Right lobe of liver (tissue), 6 donors: Measurements from ENCODE around the gene HTRA2. TPM values are rescaled to one million over a fixed set of nuclear protein-coding genes. Genes with fewer than 3 reads are reported as not detected.
A peak's percentile ranks its signal among the peaks of the same experiment; 100 is the strongest.

Experiments
- ATAC-seq, 4 donors: fragments of 200-7000 bp; cut with Tn5 transposase; one replicate each; pipeline ENCODE4 v1.9.1; 2020; ENCODE audit warnings: mild to moderate bottlenecking in 4 of 4, moderate library complexity in 4 of 4
- DNase-seq, 3 donors: peaks; one replicate each; pipeline ENCODE4 v3.0.0-alpha.2; 2020
- H3K27ac ChIP-seq, 3 donors: fragments of 200-600 bp; one replicate each; pipeline ENCODE4 v1.8.0; 2022
- H3K27me3 ChIP-seq, 2 donors: fragments of 200-600 bp; one replicate each; pipeline ENCODE4 v1.8.0; 2022
- H3K36me3 ChIP-seq, 4 donors: fragments of 200-600 bp; sonication (generic) in 1 of 4; one replicate each; pipeline versions ENCODE4 v1.5.1 to v1.8.0; 2017 to 2022; ENCODE audit warnings: control low read depth in 1 of 4
- H3K4me1 ChIP-seq, 4 donors: fragments of 200-600 bp; sonication (generic) in 1 of 4; one replicate each; pipeline versions ENCODE4 v1.5.1 to v1.8.0; 2017 to 2022; ENCODE audit warnings: control low read depth in 1 of 4
- H3K4me3 ChIP-seq, 3 donors: fragments of 200-600 bp; one replicate each; pipeline ENCODE4 v1.8.0; 2022
- H3K9me3 ChIP-seq, 4 donors: fragments of 200-600 bp; sonication (generic) in 1 of 4; one replicate each; pipeline versions ENCODE4 v1.5.1 to v1.8.0; 2017 to 2022; ENCODE audit warnings: control low read depth in 1 of 4
- CTCF ChIP-seq, 4 donors: fragments of 200-600 bp in 3 of 4; fragments of 450-650 bp in 1 of 4; IDR thresholded peaks; one replicate each; pipeline versions ENCODE4 v1.5.1 to v1.8.0; 2016 to 2022; ENCODE audit warnings: antibody characterized with exemption in 4 of 4, mild to moderate bottlenecking in 2 of 4
- POLR2A ChIP-seq: fragments of 450-650 bp; IDR thresholded peaks from one replicate; pipeline ENCODE4 v1.6.1; 2017; ENCODE audit warnings: antibody characterized with exemption, mild to moderate bottlenecking
- WGBS: methylation state at CpG from one replicate; pipeline ENCODE4 v1.1.6; 2018; ENCODE audit warnings: low coverage, low lambda C conversion rate; ENCODE audit not compliant: insufficient coverage; ENCODE audit errors: missing lambda C conversion rate; 5-methylcytosine and 5-hydroxymethylcytosine counted together
- intact Hi-C, 2 donors: fragments of 100-400 bp; cut with DNase I; formaldehyde crosslinking; loops; one replicate each; pipeline versions ENCODE4 v1.11.2 to v1.14.1; 2022
- total RNA-seq, 6 experiments: library from RNA; depleted of rRNA in 2 of 6; stranded (reverse); fragments of >200 nt in 2 of 6; fragmentation: NEBNext Ultra II Directional in 3 of 6; extraction: Animal tissue kit (Norgen Biotek cat#: 25700) in 3 of 6; gene quantifications; one replicate each; pipeline versions ENCODE4 v1.1.0 to v1.2.4, GENCODE V29; 2016 to 2023
- donor health status: DM: no; HTN: yes; CAD: no.
- donor health status: DM: no; HTN: no; CAD: no.
- donor health status: DM: no; HTN: no; CAD: no.
- donor health status: DM: no; HTN: yes; CAD: no.
- donor health status: DM: no; HTN: yes; CAD: no.

HTRA2 gene
- total RNA-seq, 6 experiments from 2014 or later, result 12.3 to 20.3 (median 15.2) TPM

- intact Hi-C loops, result loop anchor here in 1 of 2 donors (5.0 kb wide), 1 partner anchor 40 kb away; no protein-coding TSS in a partner anchor
- peaks cover 0 to 19% (median 6%) of the 10 kb centered on the region in 4 donors for H3K4me1 ChIP-seq
- peaks cover 0 to 22% (median 9%) of the 10 kb centered on the region in 4 donors for H3K36me3 ChIP-seq
- H3K9me3 ChIP-seq, result no peaks in the 10 kb centered on the region
- 94% methylated on average over 6 of the region's 9 CpGs for WGBS
- H3K4me3 ChIP-seq, result no peak overlapping the region
- H3K27ac ChIP-seq, result no peak overlapping the region
- ATAC-seq, result no peak
- H3K27me3 ChIP-seq, result no peaks in the 10 kb centered on the region
- no peak for DNase-seq
- TF ChIP-seq POLR2A (no peak), CTCF (IDR thresholded peaks at IDR 0.05) (no peak)
Measured at GRCh38 chr2:74527741-74528140, 2.0 kb upstream of the HTRA2 start.

- intact Hi-C loops, result loop anchor here in 1 of 2 donors (5.0 kb wide), 1 partner anchor 41 kb away; no protein-coding TSS in a partner anchor
- DNase-seq, result no peak
- peaks cover 0 to 29% (median 9%) of the 10 kb centered on the region in 4 donors for H3K36me3 ChIP-seq
- H3K27ac ChIP-seq, result peak overlapping the region; percentile 68 to 77 (median 76)
- WGBS, result 8% methylated on average over 20 of the region's 29 CpGs
- peak overlapping the region; percentile 78 to 98 (median 97) for H3K4me3 ChIP-seq
- ATAC-seq, result peak in 3 of 4 donors; percentile 4 to 9 (median 8)
- peaks cover 0 to 19% (median 6%) of the 10 kb centered on the region in 4 donors for H3K4me1 ChIP-seq
- no peaks in the 10 kb centered on the region for H3K27me3 ChIP-seq
- no peaks in the 10 kb centered on the region for H3K9me3 ChIP-seq
- no peak for TF ChIP-seq POLR2A
- no peak for TF ChIP-seq CTCF (IDR thresholded peaks at IDR 0.05)
Measured at GRCh38 chr2:74528600-74529356, 955 bp upstream of the HTRA2 start.

GRCh38 chr2:74530239-74531187, 780 bp downstream of the HTRA2 start:
- DNase-seq (peak in 1 of 3 donors; percentile 48), ATAC-seq (peak; percentile 6 to 24 (median 16))
- peak overlapping the region; percentile 68 to 77 (median 76) for H3K27ac ChIP-seq
- peaks cover 0 to 19% (median 6%) of the 10 kb centered on the region in 4 donors for H3K4me1 ChIP-seq
- H3K27me3 ChIP-seq, result no peaks in the 10 kb centered on the region
- TF ChIP-seq POLR2A, result no peak
- no peak for TF ChIP-seq CTCF (IDR thresholded peaks at IDR 0.05)
- H3K4me3 ChIP-seq, result peak overlapping the region; percentile 78 to 98 (median 97)
- intact Hi-C loops, result no loop called here
- WGBS, result 4% methylated on average over 35 of the region's 54 CpGs
- peaks cover 0 to 29% (median 9%) of the 10 kb centered on the region in 4 donors for H3K36me3 ChIP-seq
- H3K9me3 ChIP-seq, result no peaks in the 10 kb centered on the region

- no peak for DNase-seq
- H3K36me3 ChIP-seq, result peaks cover 0 to 20% (median 6%) of the 10 kb centered on the region in 4 donors
- peaks cover 0 to 19% (median 6%) of the 10 kb centered on the region in 4 donors for H3K4me1 ChIP-seq
- no peaks in the 10 kb centered on the region for H3K9me3 ChIP-seq
- H3K4me3 ChIP-seq, result no peak overlapping the region
- H3K27ac ChIP-seq, result no peak overlapping the region
- 59% methylated on average over 5 of the region's 7 CpGs for WGBS
- no peaks in the 10 kb centered on the region for H3K27me3 ChIP-seq
- ATAC-seq, result no peak
- intact Hi-C loops, result no loop called here
- no peak for TF ChIP-seq POLR2A
- TF ChIP-seq CTCF (IDR thresholded peaks at IDR 0.05), result no peak
Measured at GRCh38 chr2:74531666-74532065, 1.9 kb downstream of the HTRA2 start.
